ENCODE measurements around the gene NKAPL.

Gene NKAPL

DNA sequence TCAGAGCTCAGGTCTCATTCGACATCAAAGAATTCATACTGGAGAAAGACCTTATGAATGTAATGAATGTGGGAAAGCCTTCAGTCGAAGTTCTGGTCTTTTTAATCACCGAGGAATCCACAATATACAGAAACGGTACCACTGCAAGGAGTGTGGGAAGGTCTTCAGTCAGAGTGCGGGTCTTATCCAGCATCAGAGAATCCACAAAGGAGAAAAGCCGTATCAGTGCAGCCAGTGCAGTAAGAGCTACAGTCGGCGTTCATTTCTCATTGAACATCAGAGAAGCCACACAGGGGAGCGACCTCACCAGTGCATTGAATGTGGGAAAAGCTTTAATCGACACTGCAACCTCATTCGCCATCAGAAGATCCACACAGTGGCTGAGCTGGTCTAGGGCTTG, 26.3 kb upstream of the NKAPL start:
- Histone ChIP-seq H3K79me2 (no peaks in the 10 kb centered on the region), H3K27ac (no peak overlapping the region), H3K9me3 (ENCODE audit: control insufficient read depth, low read length) (no peaks in the 10 kb centered on the region), H2AFZ (no peak overlapping the region), H3K4me2 (ENCODE audit: low read length) (no peak overlapping the region), H3K9ac (no peak overlapping the region), H3K27me3 (ENCODE audit: control insufficient read depth, insufficient read depth, low read length) (no peaks in the 10 kb centered on the region), H3K4me1 (no peaks in the 10 kb centered on the region), H3K4me3 (ENCODE audit: low read depth, low read length) (no peak overlapping the region), H3K36me3 (ENCODE audit: control insufficient read depth, insufficient read depth, low read length) (no peaks in the 10 kb centered on the region)
- TF ChIP-seq, protein P1, sequence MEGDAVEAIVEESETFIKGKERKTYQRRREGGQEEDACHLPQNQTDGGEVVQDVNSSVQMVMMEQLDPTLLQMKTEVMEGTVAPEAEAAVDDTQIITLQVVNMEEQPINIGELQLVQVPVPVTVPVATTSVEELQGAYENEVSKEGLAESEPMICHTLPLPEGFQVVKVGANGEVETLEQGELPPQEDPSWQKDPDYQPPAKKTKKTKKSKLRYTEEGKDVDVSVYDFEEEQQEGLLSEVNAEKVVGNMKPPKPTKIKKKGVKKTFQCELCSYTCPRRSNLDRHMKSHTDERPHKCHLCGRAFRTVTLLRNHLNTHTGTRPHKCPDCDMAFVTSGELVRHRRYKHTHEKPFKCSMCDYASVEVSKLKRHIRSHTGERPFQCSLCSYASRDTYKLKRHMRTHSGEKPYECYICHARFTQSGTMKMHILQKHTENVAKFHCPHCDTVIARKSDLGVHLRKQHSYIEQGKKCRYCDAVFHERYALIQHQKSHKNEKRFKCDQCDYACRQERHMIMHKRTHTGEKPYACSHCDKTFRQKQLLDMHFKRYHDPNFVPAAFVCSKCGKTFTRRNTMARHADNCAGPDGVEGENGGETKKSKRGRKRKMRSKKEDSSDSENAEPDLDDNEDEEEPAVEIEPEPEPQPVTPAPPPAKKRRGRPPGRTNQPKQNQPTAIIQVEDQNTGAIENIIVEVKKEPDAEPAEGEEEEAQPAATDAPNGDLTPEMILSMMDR (IDR thresholded peaks at IDR 0.05), result no peak

DNA sequence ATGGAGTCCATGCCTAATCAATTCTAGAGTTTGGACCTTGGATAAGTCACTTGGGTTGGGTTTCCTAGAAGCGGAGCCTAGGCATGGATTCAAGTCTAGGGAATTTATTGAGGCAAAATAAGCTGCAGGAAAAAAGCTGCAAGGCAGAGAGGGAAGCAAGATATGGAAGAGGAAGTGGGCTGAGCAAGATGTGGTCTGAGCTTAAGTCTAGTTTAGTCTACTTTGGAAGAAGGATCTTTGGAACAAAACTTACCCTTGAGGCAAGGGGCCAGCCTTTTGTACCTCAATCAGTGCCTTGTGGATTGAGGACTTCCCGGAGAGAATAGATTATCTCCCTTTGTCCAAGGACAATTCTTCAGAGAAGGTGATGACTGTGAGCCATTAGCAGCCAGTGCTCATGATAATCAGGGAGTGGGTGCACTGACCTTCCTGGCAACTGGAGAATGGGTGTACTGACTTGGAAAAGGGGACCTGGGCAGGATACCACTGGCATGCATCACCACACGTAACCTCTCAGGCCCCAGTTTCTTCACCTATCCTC, 23.1 kb upstream of the NKAPL start:
- H3K4me1 ChIP-seq, result no peaks in the 10 kb centered on the region
- no peak overlapping the region for H3K9ac ChIP-seq
- no peaks in the 10 kb centered on the region for H3K27me3 ChIP-seq (ENCODE audit: control insufficient read depth, insufficient read depth, low read length)
- no peaks in the 10 kb centered on the region for H3K36me3 ChIP-seq (ENCODE audit: control insufficient read depth, insufficient read depth, low read length)
- H3K27ac ChIP-seq, result no peak overlapping the region
- TF ChIP-seq, protein P1 (IDR thresholded peaks at IDR 0.05), result no peak
- no peak overlapping the region for H3K4me2 ChIP-seq (ENCODE audit: low read length)
- no peak overlapping the region for H3K4me3 ChIP-seq (ENCODE audit: low read depth, low read length)
- H2AFZ ChIP-seq, result no peak overlapping the region
- H3K9me3 ChIP-seq (ENCODE audit: control insufficient read depth, low read length), result no peaks in the 10 kb centered on the region
- H3K79me2 ChIP-seq, result no peaks in the 10 kb centered on the region

DNA sequence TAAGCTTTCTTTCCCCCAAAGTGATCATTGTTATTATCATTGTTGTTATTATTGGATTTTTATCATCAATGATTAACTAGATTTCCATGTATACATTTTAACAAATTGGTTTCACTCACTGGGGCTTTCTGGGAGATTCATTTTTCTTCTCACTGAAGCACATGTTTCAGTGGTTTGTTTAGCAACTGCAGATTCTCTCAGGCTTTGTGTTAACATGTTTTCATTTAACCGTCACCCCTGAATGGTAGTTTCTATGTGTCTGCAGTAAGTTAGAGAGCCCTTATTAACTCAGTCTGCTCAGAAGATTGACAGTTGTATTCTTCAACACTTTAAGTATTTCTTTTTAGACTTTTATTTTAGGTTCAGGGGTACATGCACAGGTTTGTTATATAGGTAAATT, 19.5 kb upstream of the NKAPL start:
- H3K4me3 ChIP-seq (ENCODE audit: low read depth, low read length), result no peak overlapping the region
- H3K9ac ChIP-seq, result no peak overlapping the region

DNA sequence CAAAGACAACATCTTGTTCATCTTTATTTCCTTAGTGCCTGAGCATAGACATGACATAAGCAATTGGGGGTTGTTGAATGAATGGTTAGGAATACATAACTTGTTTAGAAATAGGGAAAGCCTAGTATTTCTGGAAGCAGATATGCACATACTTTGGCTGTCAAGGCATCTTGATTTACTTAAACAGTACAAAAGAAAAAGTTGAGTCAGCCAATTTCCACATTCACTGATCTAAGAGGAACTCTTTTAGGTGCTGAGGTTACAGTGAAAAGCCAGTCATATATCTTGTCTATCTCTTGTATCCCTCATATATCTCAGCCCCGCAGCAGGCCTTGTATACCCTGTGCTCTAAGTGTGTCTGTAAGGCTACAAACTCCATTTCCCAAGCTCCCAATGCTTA, 18.6 kb upstream of the NKAPL start:
- Histone ChIP-seq H3K9me3 (ENCODE audit: control insufficient read depth, low read length) (no peaks in the 10 kb centered on the region), H3K4me2 (ENCODE audit: low read length) (no peak overlapping the region), H3K4me3 (ENCODE audit: low read depth, low read length) (no peak overlapping the region), H3K27me3 (ENCODE audit: control insufficient read depth, insufficient read depth, low read length) (no peaks in the 10 kb centered on the region), H2AFZ (no peak overlapping the region), H3K27ac (no peak overlapping the region), H3K4me1 (no peaks in the 10 kb centered on the region), H3K79me2 (no peaks in the 10 kb centered on the region), H3K9ac (no peak overlapping the region), H3K36me3 (ENCODE audit: control insufficient read depth, insufficient read depth, low read length) (no peaks in the 10 kb centered on the region)
- TF ChIP-seq, protein P1 (IDR thresholded peaks at IDR 0.05), result no peak

More for the DNA sequence above, 19.5 kb upstream of the NKAPL start:
- Histone ChIP-seq H3K4me1 (no peaks in the 10 kb centered on the region), H3K27me3 (ENCODE audit: control insufficient read depth, insufficient read depth, low read length) (no peaks in the 10 kb centered on the region), H2AFZ (no peak overlapping the region), H3K9me3 (ENCODE audit: control insufficient read depth, low read length) (no peaks in the 10 kb centered on the region), H3K4me2 (ENCODE audit: low read length) (no peak overlapping the region), H3K27ac (no peak overlapping the region), H3K36me3 (ENCODE audit: control insufficient read depth, insufficient read depth, low read length) (no peaks in the 10 kb centered on the region), H3K79me2 (no peaks in the 10 kb centered on the region)
- TF ChIP-seq, protein P1 (IDR thresholded peaks at IDR 0.05), result no peak

DNA sequence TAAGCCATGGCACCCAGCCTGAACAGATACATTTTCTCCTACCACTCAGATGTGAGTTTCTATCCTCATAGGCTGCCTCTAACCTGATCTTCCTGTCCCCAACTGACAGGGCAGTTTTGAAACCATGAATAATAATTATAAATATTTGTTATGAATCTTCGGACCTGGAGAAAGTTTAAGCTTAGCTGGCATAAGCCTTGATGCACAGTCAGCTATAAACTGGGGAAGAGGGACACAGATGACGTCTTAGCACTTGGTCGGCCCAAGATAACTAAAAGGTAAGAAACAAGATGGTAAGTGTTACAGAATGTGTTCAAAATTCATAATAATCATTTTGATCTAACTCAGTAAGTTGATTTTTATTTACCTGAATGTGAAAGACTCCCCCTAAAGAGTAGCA, 15.2 kb upstream of the NKAPL start:
- Histone ChIP-seq H2AFZ (no peak overlapping the region), H3K79me2 (no peaks in the 10 kb centered on the region), H3K9me3 (ENCODE audit: control insufficient read depth, low read length) (no peaks in the 10 kb centered on the region), H3K27ac (no peak overlapping the region), H3K36me3 (ENCODE audit: control insufficient read depth, insufficient read depth, low read length) (no peaks in the 10 kb centered on the region), H3K4me2 (ENCODE audit: low read length) (no peak overlapping the region), H3K4me1 (no peaks in the 10 kb centered on the region), H3K9ac (no peak overlapping the region), H3K27me3 (ENCODE audit: control insufficient read depth, insufficient read depth, low read length) (no peaks in the 10 kb centered on the region), H3K4me3 (ENCODE audit: low read depth, low read length) (no peak overlapping the region)
- TF ChIP-seq, protein P1 (IDR thresholded peaks at IDR 0.05), result no peak

Data from parathyroid adenoma (tissue), 2 donors.